HepG2 (cell line): Measurements from ENCODE around the gene CYP4B1. TPM values are rescaled to one million over a fixed set of nuclear protein-coding genes. Genes with fewer than 3 reads are reported as not detected.
"Not testable (repeated sequence)": the region's sequence is repeated elsewhere in the genome, so short reads cannot be mapped to it uniquely, and the experiment has no call there.

ENCODE experiments used
- ATAC-seq: fragments of 200-7000 bp; cut with Tn5 transposase; 3 replicates; pipeline ENCODE4 v1.9.1; 2020; ENCODE audit warnings: mild to moderate bottlenecking, moderate library complexity
- BruUV-seq: library from RNA; stranded (reverse); fragments of 400-500 nt; replicated peaks from 2 replicates; lab custom pipeline; 2021; lab: Mats Ljungman, UMichigan
- CTCF ChIA-PET: fragments of 300-600 bp; formaldehyde crosslinking; extraction: SDS; loops from one replicate; lab custom pipeline; 2021; ENCODE audit warnings: low total read pairs, inconsistent platforms, low intra/inter-chr PET ratio; lab: Yijun Ruan, JAX
- POLR2A ChIA-PET: fragments of 350-600 bp; sonication (Branson Sonifier 250); formaldehyde crosslinking; loops from one replicate; lab custom pipeline; 2020; ENCODE audit warnings: antibody characterized with exemption, inconsistent platforms; lab: Yijun Ruan, JAX
- DNase-seq: peaks from one replicate; pipeline ENCODE4 v3.0.0-alpha.2; 2015; ENCODE audit warnings: low spot score
- FAIRE-seq: peaks from 3 replicates; lab custom pipeline; 2011; peaks lifted over from hg19 to GRCh38; lab: Jason Lieb, UNC
- H2AFZ ChIP-seq: one replicate; pipeline ENCODE4 v1.6.1; 2011; ENCODE audit warnings: low read length, inconsistent platforms
- H3K27ac ChIP-seq: fragments of 300-600 bp; 3 replicates; pipeline ENCODE4 v1.8.0; 2011; ENCODE audit warnings: mixed run types, mild to moderate bottlenecking, mixed read lengths, low read length, inconsistent platforms; ENCODE audit not compliant: insufficient read depth; ENCODE audit errors: extremely low read length
- H3K27me3 ChIP-seq, 2 experiments: fragments of 200-600 bp in 1 of 2; 2 replicates in 1 of 2; 3 replicates in 1 of 2; pipeline versions ENCODE4 v1.6.0 to v1.8.0; 2011; ENCODE audit warnings: low read length in 2 of 2, mild to moderate bottlenecking in 2 of 2, moderate library complexity in 2 of 2, inconsistent platforms in 1 of 2; ENCODE audit not compliant: insufficient read depth in 2 of 2, control insufficient read depth in 1 of 2
- H3K36me3 ChIP-seq, 2 experiments: fragments of 200-600 bp in 1 of 2; replicated peaks in 1 of 2; 2 replicates in 1 of 2; 3 replicates in 1 of 2; pipeline versions ENCODE4 v1.5.1 to v1.8.0; 2011; ENCODE audit warnings: low read length in 2 of 2, inconsistent platforms in 1 of 2; ENCODE audit not compliant: insufficient read depth in 2 of 2, control insufficient read depth in 1 of 2
- H3K4me1 ChIP-seq: 2 replicates; pipeline ENCODE4 v1.5.1; 2012; ENCODE audit warnings: low read length, inconsistent platforms; ENCODE audit not compliant: insufficient read depth
- H3K4me2 ChIP-seq: 2 replicates; pipeline ENCODE4 v1.6.0; 2011; ENCODE audit warnings: low read depth, low read length, inconsistent platforms
- H3K4me3 ChIP-seq, 3 experiments: fragments of 200-600 bp in 1 of 3; sonication (generic), shearing (Covaris generic) in 1 of 3; replicated peaks in 1 of 3; 2 replicates each; pipeline ENCODE4 v1.5.1; 2011 to 2016; ENCODE audit warnings: low read length in 3 of 3, inconsistent platforms in 2 of 3, low read depth in 2 of 3, mild to moderate bottlenecking in 2 of 3, control low read depth in 1 of 3, mixed read lengths in 1 of 3; ENCODE audit not compliant: insufficient read depth in 1 of 3
- H3K79me2 ChIP-seq: one replicate; pipeline ENCODE4 v1.6.1; 2011; ENCODE audit warnings: low read length, inconsistent platforms; ENCODE audit not compliant: insufficient read depth
- H3K9ac ChIP-seq: 2 replicates; pipeline ENCODE4 v1.6.0; 2011; ENCODE audit warnings: mild to moderate bottlenecking, low read depth, low read length, inconsistent platforms; ENCODE audit not compliant: insufficient read depth
- H3K9me3 ChIP-seq: 2 replicates; pipeline ENCODE4 v1.5.1; 2012; ENCODE audit warnings: mild to moderate bottlenecking, low read length
- H4K20me1 ChIP-seq: 2 replicates; pipeline ENCODE4 v1.6.0; 2011; ENCODE audit warnings: inconsistent platforms, mild to moderate bottlenecking, low read length, moderate library complexity; ENCODE audit not compliant: insufficient read depth
- CC2D1A ChIP-seq: sonication (generic); formaldehyde crosslinking; IDR thresholded peaks from 2 replicates; pipeline ENCODE4 v1.8.1; 2023; ENCODE audit warnings: mild to moderate bottlenecking, missing genetic modification reagents
- DNMT3B ChIP-seq: conservative IDR thresholded peaks from 2 replicates; pipeline ENCODE4 v1.6.1; 2016; ENCODE audit warnings: missing biosample characterization, control low read depth
- ZNF318 ChIP-seq: sonication (generic); formaldehyde crosslinking; IDR thresholded peaks from 2 replicates; pipeline ENCODE4 v1.4.0; 2020; ENCODE audit warnings: mild to moderate bottlenecking, missing genetic modification reagents
- ZNF446 ChIP-seq: sonication (generic); formaldehyde crosslinking; IDR thresholded peaks from 2 replicates; pipeline ENCODE4 v1.5.0; 2020; ENCODE audit warnings: mild to moderate bottlenecking, missing genetic modification reagents
- WGBS: methylation state at CpG from one replicate; pipeline ENCODE4 v1.1.6; 2017; ENCODE audit warnings: low lambda C conversion rate; 5-methylcytosine and 5-hydroxymethylcytosine counted together
- in situ Hi-C: cut with HindIII; loops from 2 replicates; pipeline ENCODE4 v1.10.0; 2017; ENCODE audit warnings: low pct_unique_long_range_greater_than_20kb; ENCODE audit not compliant: extremely low pct_ligation_motif_present
- intact Hi-C: fragments of 100-400 bp; cut with micrococcal nuclease; formaldehyde crosslinking; loops from one replicate; pipeline ENCODE4 v1.10.0; 2022; ENCODE audit not compliant: unreplicated experiment
- polyA plus RNA-seq, 8 experiments: library from polyadenylated mRNA; depleted of rRNA in 3 of 8; stranded (reverse) in 7 of 8; unstranded in 1 of 8; fragments of >200 nt; fragmentation: Illumina TruSeq in 4 of 8; extraction: Trizol in 4 of 8; gene quantifications; 2 replicates each; pipeline versions ENCODE4 v1.2.1 to v1.2.3, GENCODE V29; 2011 to 2016; ENCODE audit warnings: low read depth in 4 of 8, missing spikeins in 1 of 8, mixed read lengths in 1 of 8; ENCODE audit not compliant: insufficient read depth in 1 of 8
- total RNA-seq, 5 experiments: library from RNA; depleted of rRNA; stranded (reverse); fragments of >200 nt; fragmentation: Illumina TruSeq; extraction: Trizol; gene quantifications; 2 replicates each; pipeline ENCODE4 v1.2.3, GENCODE V29; 2016; ENCODE audit warnings: low read depth in 1 of 5

Gene CYP4B1
- total and polyA plus RNA-seq, 2 of the 13 experiments (the other 11 are each of a cell fraction or from before 2014, with no cell fraction given), result 0.03 TPM; not detected in 1

DNA sequence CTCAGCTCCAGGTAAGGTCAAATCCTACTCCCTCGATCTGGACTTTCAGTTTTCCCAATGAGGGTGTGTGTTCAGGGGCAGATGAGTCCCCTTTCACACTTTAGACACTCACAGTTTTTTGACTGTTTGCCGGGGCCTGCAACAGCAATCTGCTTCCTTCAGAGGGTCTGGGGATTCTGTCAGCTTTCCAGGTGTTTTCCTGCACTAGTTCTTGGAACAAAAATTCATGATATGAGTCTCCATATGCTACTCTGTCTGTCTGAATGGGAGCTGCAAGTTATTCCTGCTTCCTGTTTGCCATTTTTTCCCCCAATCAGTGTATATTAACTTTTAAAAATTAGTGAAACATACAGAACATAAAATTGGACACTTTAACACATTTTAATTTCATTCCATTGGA lies 24.3 kb downstream of the CYP4B1 start (continued):
- TF ChIP-seq ZNF446 (no peak), DNMT3B (CRISPR knock-in tag) (no peak), ZNF318 (CRISPR knock-in tag) (no peak), CC2D1A (CRISPR knock-in tag) (no peak)
- TF ChIP-seq, all 625 proteins: peak for 0

- DNase-seq, H2AFZ ChIP-seq, in situ Hi-C loops, CTCF ChIA-PET, H3K36me3 ChIP-seq, ATAC-seq, FAIRE-seq, H3K9me3 ChIP-seq, POLR2A ChIA-PET, H4K20me1 ChIP-seq, H3K27me3 ChIP-seq, H3K79me2 ChIP-seq, H3K4me1 ChIP-seq, H3K4me3 ChIP-seq, intact Hi-C loops, H3K4me2 ChIP-seq, H3K27ac ChIP-seq, BruUV-seq, H3K9ac ChIP-seq: not testable (repeated sequence)
- 26% methylated on average over 2 of the region's 2 CpGs for WGBS
Observed at GRCh38 chr1:46826892-46827291, 28.0 kb downstream of the CYP4B1 start.
